Mesothelial cell of epicardium (in vitro differentiated cells): ENCODE data around the gene PDE1C. TPM values are rescaled to one million over a fixed set of nuclear protein-coding genes. Genes with fewer than 3 reads are reported as not detected.

Source experiments
- DNase-seq, 2 experiments: peaks; one replicate each; pipeline ENCODE4 v3.0.0; 2021; ENCODE audit warnings: low spot score in 2 of 2; ENCODE audit not compliant: unreplicated experiment in 2 of 2
- H3K27ac Mint-ChIP-seq: 2 replicates; pipeline ENCODE4 v1.8.0; 2021; ENCODE audit warnings: mixed read lengths
- H3K27me3 Mint-ChIP-seq: 2 replicates; pipeline ENCODE4 v1.8.0; 2021; ENCODE audit warnings: low read depth, mixed read lengths
- H3K36me3 Mint-ChIP-seq: 2 replicates; pipeline ENCODE4 v1.8.0; 2021; ENCODE audit warnings: mixed read lengths
- H3K4me1 Mint-ChIP-seq: 2 replicates; pipeline ENCODE4 v1.8.0; 2021; ENCODE audit warnings: mixed read lengths
- H3K4me3 Mint-ChIP-seq: 2 replicates; pipeline ENCODE4 v1.8.0; 2021; ENCODE audit warnings: mild to moderate bottlenecking, moderate library complexity, mixed read lengths
- H3K9me3 Mint-ChIP-seq: 2 replicates; pipeline ENCODE4 v1.8.0; 2021; ENCODE audit warnings: mixed read lengths
- total RNA-seq: library from RNA; stranded (reverse); gene quantifications from 3 replicates; pipeline ENCODE4 v1.2.1, GENCODE V29; 2021
- TF ChIP-seq, protein P1 (sequence below): fragments of 200-600 bp; sonication (generic); IDR thresholded peaks from one replicate; pipeline ENCODE4 v1.5.0; 2021; ENCODE audit warnings: antibody characterized with exemption; ENCODE audit not compliant: unreplicated experiment

The PDE1C gene
- total RNA-seq, 1 donor from 2014 or later = 0.94 TPM

DNA sequence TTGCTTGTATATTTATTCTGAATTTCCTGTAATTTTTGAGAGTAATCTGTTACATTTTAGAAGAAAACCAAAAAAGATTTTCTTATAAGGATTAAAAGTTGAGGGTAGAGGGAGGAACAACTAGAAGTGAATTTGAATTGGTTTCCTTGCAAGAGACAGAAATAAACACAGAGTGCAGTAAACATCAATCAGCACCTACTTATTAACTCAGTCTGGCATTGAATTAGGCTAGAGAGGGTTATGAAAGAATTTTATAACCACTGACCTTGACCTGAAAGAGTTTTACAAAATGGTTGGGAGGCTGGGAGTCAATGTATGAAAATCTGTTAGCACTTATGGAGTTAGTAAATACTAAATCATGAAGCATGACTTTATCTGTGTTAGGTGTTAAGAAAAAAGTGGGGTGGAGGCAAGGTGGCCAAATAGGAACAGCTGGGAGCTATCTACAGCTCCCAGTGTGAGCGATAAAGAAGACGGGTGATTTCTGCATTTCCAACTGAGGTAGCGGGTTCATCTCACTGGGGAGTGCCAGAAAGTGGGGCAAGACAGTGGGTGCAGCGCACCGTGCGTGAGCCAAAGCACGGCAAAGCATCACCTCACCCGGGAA is 106.5 kb downstream of the PDE1C start:
- peaks cover 23% of the 10 kb centered on the region for H3K9me3 Mint-ChIP-seq
- H3K36me3 Mint-ChIP-seq = no peaks in the 10 kb centered on the region
- H3K27ac Mint-ChIP-seq = no peak overlapping the region
- no peak for DNase-seq
- H3K4me3 Mint-ChIP-seq = no peak overlapping the region
- TF ChIP-seq, protein P1, sequence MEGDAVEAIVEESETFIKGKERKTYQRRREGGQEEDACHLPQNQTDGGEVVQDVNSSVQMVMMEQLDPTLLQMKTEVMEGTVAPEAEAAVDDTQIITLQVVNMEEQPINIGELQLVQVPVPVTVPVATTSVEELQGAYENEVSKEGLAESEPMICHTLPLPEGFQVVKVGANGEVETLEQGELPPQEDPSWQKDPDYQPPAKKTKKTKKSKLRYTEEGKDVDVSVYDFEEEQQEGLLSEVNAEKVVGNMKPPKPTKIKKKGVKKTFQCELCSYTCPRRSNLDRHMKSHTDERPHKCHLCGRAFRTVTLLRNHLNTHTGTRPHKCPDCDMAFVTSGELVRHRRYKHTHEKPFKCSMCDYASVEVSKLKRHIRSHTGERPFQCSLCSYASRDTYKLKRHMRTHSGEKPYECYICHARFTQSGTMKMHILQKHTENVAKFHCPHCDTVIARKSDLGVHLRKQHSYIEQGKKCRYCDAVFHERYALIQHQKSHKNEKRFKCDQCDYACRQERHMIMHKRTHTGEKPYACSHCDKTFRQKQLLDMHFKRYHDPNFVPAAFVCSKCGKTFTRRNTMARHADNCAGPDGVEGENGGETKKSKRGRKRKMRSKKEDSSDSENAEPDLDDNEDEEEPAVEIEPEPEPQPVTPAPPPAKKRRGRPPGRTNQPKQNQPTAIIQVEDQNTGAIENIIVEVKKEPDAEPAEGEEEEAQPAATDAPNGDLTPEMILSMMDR = no peak
- peaks cover 2% of the 10 kb centered on the region for H3K27me3 Mint-ChIP-seq
- H3K4me1 Mint-ChIP-seq = no peaks in the 10 kb centered on the region

DNA sequence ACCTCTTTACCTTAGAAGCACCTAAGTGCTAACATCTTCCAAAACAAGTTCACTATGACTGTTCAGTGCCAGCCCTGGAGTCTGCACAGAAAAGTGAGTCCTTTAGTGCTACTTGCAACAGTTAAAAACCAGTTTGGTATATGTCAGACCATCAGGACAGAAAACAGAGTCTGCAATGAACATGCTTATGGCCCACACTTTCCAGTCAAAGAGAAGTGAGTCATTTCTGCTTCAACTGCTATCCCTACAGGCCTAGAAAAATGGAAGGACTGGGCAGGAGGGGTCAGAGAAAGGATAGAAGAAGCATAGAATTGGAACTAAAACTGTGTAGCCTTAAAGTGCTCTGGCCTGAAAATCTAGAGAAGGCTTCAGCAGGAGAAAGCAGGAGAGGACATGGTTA is 108.0 kb downstream of the PDE1C start:
- peaks cover 23% of the 10 kb centered on the region for H3K9me3 Mint-ChIP-seq
- no peak overlapping the region for H3K27ac Mint-ChIP-seq
- TF ChIP-seq, protein P1 = no peak
- peaks cover 2% of the 10 kb centered on the region for H3K27me3 Mint-ChIP-seq
- H3K4me1 Mint-ChIP-seq = no peaks in the 10 kb centered on the region
- DNase-seq = no peak
- H3K4me3 Mint-ChIP-seq = no peak overlapping the region
- no peaks in the 10 kb centered on the region for H3K36me3 Mint-ChIP-seq

DNA sequence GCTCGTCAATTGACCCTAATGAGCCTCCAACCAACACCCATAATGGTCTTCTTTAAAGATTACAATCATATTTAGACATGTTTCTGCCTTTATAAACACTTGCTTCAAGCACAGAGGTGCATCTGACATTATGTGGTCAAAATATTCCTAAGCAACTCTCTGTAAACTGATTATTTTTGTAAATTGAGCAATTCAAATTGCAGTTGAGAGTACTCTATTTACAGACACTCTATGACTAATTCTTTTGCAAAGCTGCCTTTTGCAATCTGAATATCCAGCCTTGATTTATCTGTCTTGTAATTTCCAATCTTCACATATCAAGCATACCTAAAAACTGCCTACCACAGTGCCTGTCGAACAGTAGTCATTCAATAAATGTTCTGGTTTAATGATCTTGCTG is 112.0 kb downstream of the PDE1C start:
- no peak overlapping the region for H3K4me3 Mint-ChIP-seq
- no peak overlapping the region for H3K27ac Mint-ChIP-seq
- no peaks in the 10 kb centered on the region for H3K9me3 Mint-ChIP-seq
- H3K27me3 Mint-ChIP-seq = peaks cover 8% of the 10 kb centered on the region
- TF ChIP-seq, protein P1 = no peak
- no peak for DNase-seq
- no peaks in the 10 kb centered on the region for H3K36me3 Mint-ChIP-seq
- no peaks in the 10 kb centered on the region for H3K4me1 Mint-ChIP-seq

DNA sequence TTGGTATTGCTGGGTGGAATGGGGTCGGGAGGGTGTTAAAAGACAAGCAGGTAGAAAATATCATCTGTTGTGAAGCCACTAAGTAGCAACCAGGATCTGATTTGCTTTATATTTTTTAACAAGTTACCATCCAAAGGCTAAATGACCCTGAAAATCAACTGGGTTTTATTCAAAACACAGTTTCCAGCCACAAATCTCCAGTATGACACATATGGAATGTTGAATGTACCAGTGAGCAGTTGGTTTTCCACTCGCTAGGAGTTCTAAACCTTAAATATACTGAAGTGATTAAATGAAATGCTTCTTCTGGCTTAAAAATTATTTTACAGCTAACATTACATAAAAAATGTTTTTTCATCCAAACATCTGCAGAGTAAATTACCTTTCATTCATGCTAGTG is 112.5 kb downstream of the PDE1C start:
- Mint-ChIP-seq H3K4me1 (no peaks in the 10 kb centered on the region), H3K4me3 (no peak overlapping the region), H3K27ac (no peak overlapping the region), H3K36me3 (no peaks in the 10 kb centered on the region), H3K9me3 (no peaks in the 10 kb centered on the region), H3K27me3 (peaks cover 8% of the 10 kb centered on the region)
- TF ChIP-seq, protein P1 = no peak
- DNase-seq = no peak

DNA sequence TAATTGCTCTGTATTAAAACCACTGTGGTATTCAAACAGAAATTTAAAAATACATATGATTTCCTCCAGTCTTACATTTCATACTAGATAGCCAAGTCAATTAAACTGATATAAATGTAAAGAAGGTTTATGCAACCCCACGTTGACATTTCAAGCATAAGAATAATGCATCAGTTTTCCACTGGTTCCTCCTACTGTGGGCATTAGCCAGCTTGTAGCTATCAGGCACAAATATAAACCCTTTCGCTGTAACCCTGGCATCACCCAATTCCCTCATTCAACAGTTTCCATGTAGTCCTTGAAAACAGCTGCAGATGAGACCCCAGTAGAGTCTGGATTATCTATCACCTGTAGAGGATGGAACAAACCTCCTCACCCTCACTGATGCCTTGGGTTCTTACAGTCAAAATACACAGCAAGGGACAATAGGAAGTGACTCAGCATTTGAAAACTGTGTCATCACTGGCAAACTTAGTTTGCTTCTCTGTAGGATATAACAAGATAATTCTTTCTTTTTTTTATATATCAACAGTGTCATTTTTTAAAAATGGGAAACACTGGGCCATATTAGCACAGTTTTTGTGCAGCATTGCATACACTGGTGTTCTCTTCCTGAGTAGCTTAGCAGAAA is 113.0 kb downstream of the PDE1C start:
- H3K27ac Mint-ChIP-seq = no peak overlapping the region
- no peaks in the 10 kb centered on the region for H3K36me3 Mint-ChIP-seq
- no peaks in the 10 kb centered on the region for H3K9me3 Mint-ChIP-seq
- TF ChIP-seq, protein P1 = no peak
- no peak overlapping the region for H3K4me3 Mint-ChIP-seq
- peaks cover 6% of the 10 kb centered on the region for H3K27me3 Mint-ChIP-seq
- no peaks in the 10 kb centered on the region for H3K4me1 Mint-ChIP-seq
- no peak for DNase-seq
